T-helper 22 cell (primary cell): ENCODE data around the gene DHX35.
"Not testable (repeated sequence)": the region's sequence is repeated elsewhere in the genome, so short reads cannot be mapped to it uniquely, and the experiment has no call there.

ENCODE experiments used
- DNase-seq: peaks from one replicate; pipeline ENCODE4 v3.0.0-alpha.2; 2020; ENCODE audit warnings: low read depth

Gene DHX35

DNA sequence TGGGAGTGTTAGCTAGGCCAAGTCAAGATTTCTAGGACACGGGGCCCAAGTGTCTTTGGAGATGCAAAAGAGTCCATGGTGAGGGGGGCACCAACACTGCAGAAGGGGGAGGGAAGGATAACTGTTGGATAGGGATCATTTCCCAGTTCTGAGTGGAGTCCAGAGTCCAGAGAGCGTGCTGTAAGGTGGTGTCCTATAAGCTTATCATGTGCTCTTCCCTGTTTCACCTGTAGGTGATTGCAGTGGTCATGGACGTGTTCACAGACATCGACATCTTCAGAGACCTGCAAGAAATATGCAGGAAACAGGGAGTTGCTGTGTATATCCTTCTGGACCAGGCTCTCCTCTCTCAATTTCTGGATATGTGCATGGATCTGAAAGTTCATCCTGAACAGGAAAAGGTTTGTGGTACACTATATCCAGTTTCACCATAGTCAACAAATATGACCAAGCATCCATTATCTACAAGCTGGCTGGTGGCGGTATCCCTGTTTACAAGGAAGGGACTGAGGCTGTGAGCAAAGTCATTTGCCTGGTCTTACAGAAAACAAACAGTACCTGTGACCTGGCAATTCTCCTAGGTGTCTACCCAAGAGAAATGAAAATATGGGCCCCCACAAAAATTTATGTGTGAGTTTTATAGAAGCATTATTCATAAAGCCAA is 20.3 kb upstream of the DHX35 start:
- DNase-seq = no peak

DNA sequence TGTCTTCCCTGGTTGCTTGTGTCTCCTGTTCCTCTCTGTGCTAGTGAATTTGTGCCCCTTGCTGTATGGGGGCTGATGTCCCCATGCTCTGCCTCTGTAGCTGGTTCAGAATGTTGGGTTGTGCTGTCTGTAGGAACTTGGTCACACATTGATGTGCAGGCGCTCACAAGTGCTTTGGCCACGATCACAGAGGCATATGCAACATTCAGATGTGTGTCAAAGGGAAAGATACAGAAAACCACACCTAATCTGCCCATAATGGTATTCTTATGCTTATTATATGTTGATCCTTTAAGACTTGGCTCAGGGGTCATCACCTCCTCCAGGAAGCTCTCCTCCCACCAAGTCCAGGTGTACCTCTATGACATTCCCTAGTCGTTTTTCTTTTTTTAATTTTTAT is 17.1 kb upstream of the DHX35 start:
- no peak for DNase-seq

DNA sequence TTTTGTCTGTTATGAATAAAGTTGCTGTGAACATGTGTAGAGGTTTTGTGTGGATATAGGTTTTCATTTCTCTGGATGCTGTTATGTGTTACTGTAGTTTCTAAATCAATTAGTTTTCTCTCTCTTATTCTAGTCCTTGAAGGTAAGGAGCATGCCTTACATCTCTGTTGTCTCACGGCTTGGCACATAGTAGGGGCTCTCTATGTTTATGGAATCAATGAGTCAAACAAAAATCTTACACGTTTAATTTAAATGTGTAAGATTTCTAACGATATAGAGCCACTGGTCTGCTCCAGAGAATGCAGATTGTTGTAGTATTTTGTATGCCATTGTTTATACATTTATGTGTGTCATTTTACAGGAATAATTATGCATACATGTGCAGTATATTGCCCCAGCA is 15.3 kb upstream of the DHX35 start:
- no peak for DNase-seq

DNA sequence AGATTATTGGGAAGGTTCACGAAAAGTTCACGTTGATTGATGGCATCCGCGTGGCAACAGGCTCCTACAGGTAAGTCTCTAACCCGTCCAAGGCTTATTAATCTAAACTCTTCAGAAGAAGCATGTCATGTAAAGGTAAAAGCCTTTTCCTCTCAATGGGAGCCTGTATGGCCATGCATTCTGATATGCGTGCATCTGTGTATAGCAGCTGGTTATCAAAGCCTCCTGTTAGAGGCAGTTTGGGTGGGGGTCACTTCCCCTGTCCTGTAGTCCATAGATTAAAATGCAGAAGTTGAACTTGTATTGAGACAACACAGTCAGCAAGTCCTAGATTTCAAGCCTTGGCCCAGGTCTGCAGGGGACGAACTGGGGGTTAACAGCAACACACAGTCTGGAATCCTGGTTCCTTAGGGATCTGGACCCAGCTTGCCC is 14.2 kb upstream of the DHX35 start:
- DNase-seq = no peak

DNA sequence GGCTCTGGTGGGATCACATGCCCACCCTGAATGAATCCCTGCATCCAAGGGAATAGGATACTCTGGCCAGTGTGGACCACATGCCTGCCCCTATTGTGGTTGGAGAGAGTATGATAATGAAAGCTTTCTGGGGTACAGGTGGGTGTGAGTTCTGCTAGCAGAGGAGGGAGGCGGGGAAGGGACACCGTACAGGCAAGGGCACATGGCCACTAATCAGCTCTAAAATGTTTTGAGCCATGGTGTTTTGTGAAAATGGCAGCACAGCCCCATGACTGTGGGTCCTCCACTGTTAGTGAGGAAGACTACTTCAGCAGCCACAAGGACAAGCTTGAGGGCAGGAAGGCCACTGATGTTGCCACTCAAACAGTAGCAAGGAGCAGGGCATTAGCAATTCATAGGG is 11.9 kb upstream of the DHX35 start:
- DNase-seq = no peak

DNA sequence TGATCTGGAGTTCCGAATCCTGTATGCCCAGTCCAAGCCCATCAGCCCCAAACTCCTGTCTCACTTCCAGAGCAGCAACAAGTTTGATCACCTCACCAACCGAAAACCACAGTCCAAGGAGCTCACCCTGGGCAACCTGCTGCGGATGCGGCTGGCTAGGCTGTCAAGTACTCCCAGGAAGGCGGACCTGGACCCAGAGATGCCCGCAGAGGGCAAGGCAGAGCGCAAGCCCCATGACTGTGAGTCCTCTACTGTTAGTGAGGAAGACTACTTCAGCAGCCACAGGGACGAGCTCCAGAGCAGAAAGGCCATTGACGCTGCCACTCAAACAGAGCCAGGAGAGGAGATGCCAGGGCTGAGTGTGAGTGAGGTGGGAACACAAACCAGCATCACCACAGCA is 10.5 kb upstream of the DHX35 start:
- DNase-seq = no peak

DNA sequence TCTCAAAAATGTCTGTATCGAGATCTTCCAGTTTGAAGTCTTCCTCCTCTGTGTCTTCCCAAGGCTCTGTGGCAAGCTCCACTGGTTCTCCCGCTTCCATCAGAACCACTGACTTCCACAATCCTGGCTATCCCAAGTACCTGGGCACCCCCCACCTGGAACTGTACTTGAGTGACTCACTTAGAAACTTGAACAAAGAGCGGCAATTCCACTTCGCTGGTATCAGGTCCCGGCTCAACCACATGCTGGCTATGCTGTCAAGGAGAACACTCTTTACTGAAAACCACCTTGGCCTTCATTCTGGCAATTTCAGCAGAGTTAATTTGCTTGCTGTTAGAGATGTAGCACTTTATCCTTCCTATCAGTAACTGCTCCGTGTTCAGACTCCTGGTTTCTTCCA is 10.0 kb upstream of the DHX35 start:
- no peak for DNase-seq

DNA sequence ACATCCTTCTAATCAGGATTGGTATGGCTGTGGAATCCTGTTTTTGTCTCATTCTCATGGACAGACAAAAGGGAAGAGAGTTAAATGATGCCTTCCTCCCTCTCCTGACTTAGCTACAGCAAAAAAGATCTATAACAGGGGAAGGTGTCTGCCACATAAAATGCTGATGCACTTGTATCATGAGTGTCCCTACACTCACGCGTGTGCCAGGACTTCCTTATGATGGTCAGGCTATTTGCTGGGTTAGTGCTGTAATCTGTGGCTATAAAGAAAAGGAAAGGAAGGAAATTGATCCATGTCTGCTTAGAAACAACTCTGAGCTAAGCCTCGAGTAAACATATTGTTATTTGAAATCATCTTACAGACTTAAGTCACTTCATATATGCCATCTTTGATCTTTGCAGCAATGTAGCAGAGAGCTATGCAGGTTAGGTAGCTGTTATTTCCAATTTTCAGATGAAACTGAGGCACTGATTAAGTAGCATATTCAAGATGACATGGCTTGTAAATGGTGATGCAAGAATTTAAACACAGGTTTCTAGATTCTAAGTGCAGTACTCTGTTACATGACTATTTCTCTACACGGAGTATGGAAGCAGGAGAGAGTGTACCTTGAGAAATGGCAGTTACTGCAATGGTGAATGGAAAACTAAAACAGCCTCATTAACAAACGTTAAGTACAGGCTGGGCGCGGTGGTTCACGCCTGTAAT is 8.4 kb upstream of the DHX35 start:
- no peak for DNase-seq

DNA sequence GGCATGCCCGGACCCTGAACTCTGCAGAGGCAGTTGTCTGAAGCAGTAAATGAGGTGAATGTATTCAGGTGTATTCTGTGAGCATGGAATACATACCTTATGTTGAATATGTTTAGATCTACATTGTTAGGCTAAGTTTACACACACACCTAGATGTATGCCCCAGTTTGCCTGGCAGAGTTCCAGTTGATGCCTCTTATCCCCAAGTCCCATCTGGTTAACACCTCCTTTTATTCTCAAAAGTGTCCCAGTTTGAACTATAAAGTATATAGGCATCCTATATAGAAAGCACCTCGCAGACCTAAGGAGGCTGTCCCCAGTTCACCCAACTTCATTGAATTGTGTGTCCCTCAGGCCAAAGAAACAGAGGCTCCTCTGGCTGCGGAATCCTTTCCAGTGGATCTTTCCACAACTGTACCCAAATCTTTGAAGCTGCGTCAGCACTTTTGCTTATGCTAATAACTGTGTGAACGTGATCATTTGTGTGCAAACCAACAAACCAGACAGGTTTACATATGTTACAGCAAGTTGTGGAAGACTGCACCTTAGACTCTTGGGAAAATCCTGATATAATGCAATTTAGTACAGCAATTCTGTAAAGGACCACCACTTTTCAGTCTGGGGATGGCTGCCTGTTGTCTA is 4.8 kb upstream of the DHX35 start:
- no peak for DNase-seq

DNA sequence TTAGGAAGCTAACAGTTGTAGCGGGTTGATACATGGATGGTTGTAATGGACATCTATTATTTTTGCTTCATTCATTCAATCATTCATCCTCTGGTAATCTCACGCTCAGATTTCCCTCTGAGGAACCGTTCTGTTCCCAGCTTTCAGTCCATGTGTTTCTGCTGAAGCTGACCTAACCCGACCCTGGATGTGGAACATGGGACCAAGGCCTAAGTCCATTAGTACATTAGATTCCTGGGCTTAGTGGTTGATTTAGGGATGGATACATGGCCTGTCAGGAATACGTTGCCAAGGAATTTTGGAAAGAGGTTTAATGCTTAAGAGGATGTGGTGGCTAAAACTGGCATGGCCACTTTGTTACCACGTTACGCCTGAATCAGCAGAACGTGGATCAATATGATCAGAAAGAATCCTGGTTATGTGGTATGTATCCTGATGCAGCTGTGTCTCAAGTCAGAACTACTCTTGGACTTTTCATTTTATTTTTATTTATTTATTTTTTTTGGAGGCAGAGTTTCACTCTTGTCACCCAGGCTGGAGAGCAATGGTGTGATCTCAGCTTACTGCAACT is 4.1 kb upstream of the DHX35 start:
- DNase-seq = no peak

DNA sequence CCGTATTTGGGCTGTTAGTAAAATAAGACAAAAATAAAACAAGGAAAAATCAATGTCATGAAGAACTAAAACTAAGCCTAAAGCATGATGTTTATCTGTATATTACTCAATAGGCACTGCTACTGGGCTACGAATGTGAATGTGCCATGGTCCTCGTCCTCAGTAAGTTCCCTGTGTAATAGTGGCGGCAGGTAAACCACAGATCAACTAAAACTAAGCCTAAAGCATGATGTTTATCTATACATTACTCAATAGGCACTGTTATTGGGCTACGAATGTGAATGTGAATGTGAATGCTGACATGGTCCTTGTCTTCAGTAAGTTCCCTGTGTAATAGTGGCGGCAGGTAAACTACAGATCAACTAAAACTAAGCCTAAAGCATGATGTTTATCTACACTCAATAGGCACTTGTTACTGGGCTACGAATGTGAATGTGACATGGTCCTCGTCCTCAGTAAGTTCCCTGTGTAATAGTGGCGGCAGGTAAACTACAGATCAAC is 1.9 kb upstream of the DHX35 start:
- DNase-seq = not testable (repeated sequence)

DNA sequence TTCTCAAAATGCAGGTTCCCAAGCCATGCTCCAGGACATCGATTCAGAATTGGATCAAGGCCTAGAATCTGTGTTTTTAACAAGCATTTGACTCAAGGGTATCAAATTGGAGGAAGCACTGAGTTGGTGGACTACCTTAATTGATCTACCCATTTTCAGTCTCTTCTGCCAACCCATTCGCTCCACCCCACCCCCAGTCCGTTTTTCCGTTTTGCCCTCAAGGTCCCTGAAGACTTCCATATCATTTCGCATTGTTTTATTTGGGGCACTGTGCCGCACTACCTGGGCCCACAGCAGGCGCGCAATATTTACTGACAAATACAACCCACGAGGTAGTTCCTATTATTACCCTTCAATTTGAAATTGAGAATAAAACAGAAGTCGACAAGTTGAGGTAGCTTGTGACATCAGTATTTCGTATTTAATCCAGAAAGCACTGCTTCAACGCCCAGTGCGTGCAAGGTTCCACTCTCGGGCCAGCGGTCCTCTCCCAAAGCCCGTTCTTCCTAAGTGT is 557 bp upstream of the DHX35 start:
- no peak for DNase-seq

DNA sequence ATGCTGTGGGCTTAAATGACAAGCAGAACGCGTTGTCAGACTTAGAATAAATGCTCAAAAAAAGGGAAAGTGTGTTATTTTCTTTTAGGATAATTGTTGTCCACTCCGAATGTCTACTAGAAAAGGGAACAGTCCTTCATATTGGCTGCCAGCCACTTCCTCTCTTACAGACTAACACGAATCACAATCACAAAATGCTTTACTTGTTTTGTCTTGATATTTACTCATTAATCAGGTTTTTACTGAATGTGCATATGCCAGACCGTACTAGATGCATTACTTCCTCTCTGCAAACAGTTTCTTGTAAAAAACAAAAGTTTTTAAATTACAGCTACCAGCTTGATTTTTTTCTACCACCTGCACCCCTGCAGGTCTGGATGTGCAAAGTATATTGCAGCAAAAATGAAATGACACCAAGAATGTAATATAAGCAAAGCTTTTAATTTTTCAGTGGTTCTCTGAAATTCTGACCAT is 821 bp downstream of the DHX35 start:
- no peak for DNase-seq

DNA sequence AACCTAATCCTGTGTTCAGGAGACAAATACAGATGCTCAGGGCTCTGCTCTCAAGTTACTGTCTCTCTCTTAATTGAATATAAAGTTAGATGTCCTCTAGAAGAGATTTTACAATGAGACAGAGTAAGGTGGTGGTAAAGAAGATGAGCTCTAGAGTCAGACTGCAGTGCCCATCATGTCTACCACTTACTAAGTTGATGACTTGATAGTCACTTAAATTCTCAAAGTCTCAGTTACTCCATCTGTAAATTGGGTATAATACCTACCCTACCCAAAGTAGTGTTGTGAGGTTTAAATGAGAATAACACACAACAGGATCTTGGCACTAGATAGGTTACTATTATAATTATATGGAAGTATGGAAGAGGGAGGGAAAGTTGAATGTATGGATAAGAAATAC is 1.6 kb downstream of the DHX35 start:
- DNase-seq = no peak

DNA sequence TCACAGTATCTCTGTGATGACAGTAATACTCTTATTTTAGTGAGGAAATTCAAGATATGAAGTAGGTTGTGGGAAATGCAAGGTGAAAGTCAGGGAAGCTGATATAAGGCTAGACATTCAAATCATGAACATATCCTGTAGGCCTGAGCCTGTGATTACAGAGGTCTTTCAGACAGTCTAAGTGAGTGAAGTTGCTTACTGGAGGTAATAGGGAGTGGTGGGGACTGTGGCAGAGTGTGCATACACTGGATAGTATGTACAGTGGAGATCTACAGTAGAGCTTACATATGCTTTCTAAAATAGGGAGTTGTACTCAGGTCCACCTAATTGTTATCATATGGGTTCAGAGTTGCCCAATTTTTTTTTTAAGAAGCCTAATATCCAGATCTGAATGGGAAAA is 3.1 kb downstream of the DHX35 start:
- DNase-seq = no peak

DNA sequence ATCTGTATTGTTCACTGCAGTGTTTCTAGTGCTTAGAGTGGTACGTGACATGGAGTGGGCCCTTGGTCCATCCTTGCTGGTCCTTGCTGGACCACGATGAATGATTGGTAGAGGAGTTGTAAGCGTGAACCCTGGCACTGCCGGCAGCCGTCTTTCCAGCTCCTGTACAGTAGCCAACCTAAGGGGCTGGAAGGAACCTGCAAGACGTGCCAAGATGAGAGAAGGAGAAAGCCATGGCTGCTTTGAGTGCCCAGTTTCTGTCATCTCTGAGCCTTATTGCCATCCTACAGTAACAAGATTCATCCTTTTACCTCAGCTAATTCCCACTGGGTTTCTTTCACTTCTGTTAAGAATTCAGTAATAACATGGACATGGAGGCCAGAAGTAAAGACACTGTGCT is 5.9 kb downstream of the DHX35 start:
- no peak for DNase-seq

DNA sequence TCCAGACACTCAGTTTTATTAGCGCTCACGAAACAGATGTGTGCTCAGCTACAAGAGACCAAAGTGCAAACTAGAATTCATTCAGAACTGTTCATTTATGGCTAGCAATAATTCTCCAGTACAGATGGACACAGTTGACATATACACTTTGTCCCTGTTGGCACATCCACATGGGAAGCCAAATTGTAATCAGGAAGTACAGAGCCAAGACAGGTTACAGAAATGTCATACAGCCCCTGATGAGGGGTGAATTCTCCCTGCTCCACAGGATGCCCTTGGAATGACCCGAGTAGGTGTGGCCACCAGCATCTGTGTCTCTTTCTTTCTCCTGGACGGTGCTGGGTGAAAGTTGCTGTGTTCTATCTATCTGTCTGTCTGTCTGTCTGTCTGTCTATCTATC is 7.6 kb downstream of the DHX35 start:
- no peak for DNase-seq

DNA sequence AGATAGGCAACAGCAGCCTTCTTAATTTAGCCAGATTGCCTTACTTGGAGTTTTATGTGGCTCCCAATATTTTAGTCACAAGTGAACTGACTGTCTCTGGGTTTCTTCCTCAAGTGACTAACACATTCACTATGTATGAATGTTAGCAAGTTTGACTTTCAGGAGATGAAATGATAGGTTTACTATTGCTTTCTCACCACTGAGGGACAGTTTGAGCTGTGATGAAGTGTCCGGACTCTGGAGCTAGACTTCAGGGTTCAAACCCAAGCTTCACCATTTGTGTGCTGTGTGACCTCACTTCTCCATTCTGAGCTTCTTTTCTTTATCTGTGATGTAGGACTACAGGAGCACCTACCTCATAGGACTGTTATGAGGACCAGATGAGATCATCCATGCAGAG is 8.2 kb downstream of the DHX35 start:
- DNase-seq = no peak

DNA sequence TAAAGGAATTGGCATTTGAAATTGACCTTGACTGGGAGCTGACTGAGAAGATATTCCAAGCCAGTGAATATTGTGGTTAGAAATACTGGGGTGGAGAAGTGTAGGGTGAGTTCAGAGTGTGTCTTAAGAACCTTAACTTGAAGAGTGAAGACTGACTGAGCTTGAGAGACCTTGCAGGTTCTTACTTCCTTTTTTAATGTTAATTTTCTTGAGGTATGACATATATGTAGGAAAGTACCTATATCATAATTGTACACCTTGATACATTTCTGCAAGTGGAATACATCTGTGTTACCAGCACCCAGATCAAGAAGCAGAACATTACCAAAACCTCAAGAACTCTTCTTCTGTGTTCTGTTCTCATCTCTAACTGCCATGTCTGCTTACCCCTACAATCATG is 11.0 kb downstream of the DHX35 start:
- DNase-seq = no peak

DNA sequence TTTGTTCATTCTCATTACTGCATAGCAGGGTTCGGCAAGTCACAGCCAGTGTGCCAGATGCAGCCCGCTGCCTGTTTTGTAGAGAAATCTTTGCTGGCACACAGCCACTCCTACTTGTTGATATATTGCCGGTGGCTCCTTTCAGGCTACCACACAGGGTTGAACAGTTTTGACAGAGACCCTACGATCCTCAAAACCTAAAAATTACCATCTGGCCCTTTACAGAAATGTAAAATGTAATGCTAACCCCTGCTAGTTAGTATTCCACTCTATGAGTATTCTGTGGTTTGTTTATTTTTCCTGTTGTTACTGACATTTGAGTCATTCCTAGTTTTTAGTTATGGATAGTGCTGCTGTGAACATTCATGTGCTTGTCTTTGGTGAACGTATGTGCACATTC is 11.5 kb downstream of the DHX35 start:
- no peak for DNase-seq

DNA sequence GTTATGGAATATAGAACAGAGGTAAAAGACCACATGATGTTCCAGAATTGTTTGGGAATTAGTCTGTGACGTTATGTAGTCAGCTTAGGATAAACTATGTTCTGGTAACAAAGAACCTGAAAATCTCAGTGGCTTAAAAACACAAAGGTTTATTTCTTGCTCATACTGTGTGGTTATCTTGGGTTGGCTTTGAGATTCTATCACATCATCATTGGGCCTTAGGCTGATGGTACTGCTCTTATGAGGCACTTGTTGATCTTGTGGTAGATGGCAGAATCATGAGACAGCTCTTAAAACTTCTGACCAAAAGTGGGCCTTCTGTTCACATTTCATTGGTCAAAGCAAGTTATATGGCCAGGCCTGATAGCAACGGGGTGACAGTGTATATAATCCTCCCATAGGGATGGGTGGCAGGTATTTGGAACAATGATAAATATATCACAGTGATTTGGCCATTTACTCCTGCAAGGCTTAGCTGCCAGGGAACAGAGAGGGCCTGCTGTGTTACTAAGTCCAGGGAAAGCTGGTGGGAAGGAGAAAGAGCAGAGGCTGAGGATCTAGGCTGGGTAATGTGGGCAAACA is 13.5 kb downstream of the DHX35 start:
- no peak for DNase-seq

DNA sequence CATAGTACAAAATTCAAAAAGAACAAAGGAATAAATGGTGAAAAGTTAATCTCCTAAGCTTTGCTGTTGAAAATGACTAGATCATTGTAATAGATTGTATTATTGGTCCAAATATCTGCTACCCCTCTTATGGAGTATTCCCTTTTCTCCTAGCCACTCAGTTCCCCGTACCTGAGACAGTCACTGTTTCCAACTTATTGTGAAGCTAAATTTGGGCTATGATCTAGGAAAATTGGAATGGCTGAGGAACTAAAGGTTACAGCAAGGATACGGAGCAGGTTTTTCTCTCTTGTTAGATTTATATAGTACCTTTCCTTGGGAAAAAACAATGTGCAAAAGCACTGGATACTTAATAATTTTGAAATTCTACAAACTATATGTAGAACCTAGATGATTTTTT is 17.3 kb downstream of the DHX35 start:
- DNase-seq = no peak
